A673 (cell line): ENCODE measurements around the gene FAM20A.

Source experiments
- CTCF ChIP-seq: fragments of 300-800, 200-600 bp; sonication (generic); conservative IDR thresholded peaks from 2 replicates; pipeline ENCODE4 v1.5.1; 2017; ENCODE audit warnings: low read depth, mild to moderate bottlenecking, antibody characterized with exemption, low read length, moderate library complexity, mixed read lengths
- EZH2 ChIP-seq: fragments of 200-600 bp; sonication (generic); IDR thresholded peaks from 2 replicates; pipeline ENCODE4 v1.6.1; 2017; ENCODE audit warnings: borderline replicate concordance, low read depth, mild to moderate bottlenecking, mixed read lengths, antibody characterized with exemption, low read length; ENCODE audit not compliant: poor library complexity, severe bottlenecking

- TF ChIP-seq CTCF (no peak), EZH2 (no peak)
Observed at GRCh38 chr17:68516732-68517131, 84.4 kb downstream of the FAM20A start.
